HG02943 (cell line): ENCODE data around the gene LMNTD1.
"Not testable (repeated sequence)": the region's sequence is repeated elsewhere in the genome, so short reads cannot be mapped to it uniquely, and the experiment has no call there.

Source experiments
- ATAC-seq: cut with Tn5 transposase; IDR thresholded peaks from one replicate; pipeline ENCODE4 v1.9.1; 2021; ENCODE audit warnings: mild to moderate bottlenecking, low read depth, moderate library complexity; ENCODE audit not compliant: unreplicated experiment

The LMNTD1 gene

DNA sequence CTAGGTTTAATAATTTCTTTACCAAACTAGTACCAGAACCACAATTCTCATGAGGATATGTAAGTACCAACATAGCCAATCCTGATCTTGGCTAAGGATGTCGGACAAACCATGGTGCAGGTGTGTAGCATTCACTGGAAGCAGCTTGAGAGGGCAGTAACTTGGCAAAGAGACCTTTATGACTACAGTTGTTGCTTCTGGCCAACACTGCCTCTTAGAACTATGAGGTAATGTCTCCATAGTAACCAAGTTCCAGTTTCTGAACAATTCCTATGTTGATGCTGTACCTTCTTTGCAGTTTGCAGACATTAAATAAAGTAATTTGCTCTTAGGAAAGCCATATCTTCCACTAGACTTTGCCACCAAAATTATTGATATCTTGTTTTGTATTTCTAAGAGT lies at the start of gene LMNTD1:
Gene LMNTD1 (minus strand): TSS at position 186 of the 400 bp plus-strand sequence. CDS start 324 bp downstream, outside the sequence.
- no peak for ATAC-seq

GRCh38 chr12:25598956-25599355 lies 45.9 kb upstream of the LMNTD1 start:
- ATAC-seq = no peak

GRCh38 chr12:25595496-25595895 lies 42.4 kb upstream of the LMNTD1 start:
- not testable (repeated sequence) for ATAC-seq

GRCh38 chr12:25594376-25594775 lies 41.3 kb upstream of the LMNTD1 start:
- no peak for ATAC-seq

DNA sequence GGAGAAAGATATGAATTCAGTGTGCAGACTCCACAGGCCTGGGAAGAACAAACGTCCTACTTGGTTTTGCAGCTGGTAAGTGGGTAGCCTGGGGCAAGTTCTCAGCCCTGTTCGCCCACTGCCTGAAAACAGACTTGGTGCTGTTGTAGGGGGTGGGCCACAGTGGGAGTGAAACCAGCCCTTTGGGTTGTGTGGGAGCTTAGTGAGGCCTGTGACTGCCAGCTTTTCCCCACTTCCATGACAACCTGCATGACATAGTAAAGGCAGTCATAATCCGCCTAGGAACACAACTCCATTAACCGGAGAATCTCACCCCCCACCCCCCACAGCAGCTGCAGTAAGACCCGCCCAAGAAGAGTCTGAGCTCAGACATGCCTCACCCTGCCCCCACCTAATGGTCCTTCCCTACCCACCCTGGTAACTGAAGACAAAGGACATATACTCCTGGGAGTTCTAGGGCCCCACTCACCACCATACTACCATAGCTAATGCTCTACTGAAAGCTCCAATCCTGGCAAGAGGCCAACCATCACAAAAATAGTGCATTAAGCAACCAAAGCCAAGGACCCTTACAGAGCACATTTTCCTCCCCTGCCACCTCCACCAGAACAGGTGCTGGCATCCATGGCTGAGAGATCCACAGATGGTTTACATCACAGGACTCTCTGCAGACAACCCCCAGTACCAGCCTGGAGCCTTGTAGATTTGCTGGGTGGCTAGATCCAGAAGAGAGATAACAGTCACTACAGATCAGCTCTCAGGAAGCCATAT lies 39.8 kb upstream of the LMNTD1 start:
- ATAC-seq = no peak

GRCh38 chr12:25591144-25591543 lies 38.1 kb upstream of the LMNTD1 start:
- ATAC-seq = no peak

- ATAC-seq = no peak
Observed at GRCh38 chr12:25590011-25590721, 37.1 kb upstream of the LMNTD1 start.

DNA sequence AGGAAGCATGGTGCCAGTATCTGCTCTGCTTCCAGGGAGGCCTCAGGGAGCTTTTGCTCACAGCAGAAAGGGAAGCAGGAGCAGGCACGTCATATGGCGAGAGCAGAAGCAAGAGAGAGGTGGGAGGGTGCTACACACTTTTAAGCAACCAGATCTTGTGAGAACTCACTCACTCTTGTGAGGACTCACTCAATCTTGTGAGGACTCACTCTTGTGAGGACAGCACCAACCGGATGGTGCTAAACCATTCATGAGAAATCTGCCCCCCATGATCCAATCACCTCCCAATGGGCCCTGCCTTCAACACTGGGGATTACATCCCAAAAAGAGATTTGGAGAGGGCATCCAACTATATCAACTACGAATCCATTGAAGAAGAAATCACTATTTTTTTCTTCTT lies 34.3 kb upstream of the LMNTD1 start:
- no peak for ATAC-seq

DNA sequence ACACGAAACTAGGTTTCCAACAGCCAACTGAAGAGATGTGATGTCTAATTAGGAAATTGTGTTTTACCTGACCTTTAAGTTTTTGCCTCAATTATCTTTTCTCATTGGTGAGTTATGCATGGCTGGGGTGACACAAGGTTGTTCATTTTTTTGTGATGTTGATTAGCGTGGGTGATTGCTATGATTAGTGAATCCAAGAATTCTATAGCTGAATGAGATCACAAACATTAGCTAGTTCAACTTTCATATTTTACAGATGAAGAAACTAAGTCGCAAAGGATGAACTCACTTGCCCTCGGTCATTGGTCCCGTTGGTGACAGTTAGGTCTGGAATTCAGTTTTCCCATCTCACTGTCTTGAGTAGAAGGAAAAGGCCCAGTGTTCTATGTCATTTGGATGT lies 32.6 kb upstream of the LMNTD1 start:
- no peak for ATAC-seq

GRCh38 chr12:25585021-25585523 lies 32.0 kb upstream of the LMNTD1 start:
- ATAC-seq = no peak

DNA sequence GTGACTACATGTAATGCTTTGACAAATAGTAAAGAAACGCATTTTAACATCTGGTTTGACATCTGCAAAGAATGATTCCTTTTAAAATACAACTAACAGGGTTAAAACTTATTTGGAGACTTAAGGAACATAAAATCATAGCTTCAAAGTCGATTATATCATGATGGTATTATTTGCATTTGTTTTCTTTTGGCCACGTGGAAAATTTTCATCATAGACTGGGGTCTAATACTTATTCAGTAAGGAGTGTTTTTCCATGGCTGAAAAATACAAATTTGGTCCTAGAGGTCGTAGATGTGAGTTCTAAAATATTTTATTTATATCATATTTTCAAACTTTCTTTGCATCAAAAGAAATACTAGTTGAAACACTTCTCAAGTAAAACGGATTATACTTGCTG lies 31.5 kb upstream of the LMNTD1 start:
- no peak for ATAC-seq

- ATAC-seq = no peak
Observed at GRCh38 chr12:25583545-25583944, 30.5 kb upstream of the LMNTD1 start.

- no peak for ATAC-seq
Observed at GRCh38 chr12:25581067-25581466, 28.0 kb upstream of the LMNTD1 start.

GRCh38 chr12:25578411-25579143 lies 25.5 kb upstream of the LMNTD1 start:
- ATAC-seq = no peak

DNA sequence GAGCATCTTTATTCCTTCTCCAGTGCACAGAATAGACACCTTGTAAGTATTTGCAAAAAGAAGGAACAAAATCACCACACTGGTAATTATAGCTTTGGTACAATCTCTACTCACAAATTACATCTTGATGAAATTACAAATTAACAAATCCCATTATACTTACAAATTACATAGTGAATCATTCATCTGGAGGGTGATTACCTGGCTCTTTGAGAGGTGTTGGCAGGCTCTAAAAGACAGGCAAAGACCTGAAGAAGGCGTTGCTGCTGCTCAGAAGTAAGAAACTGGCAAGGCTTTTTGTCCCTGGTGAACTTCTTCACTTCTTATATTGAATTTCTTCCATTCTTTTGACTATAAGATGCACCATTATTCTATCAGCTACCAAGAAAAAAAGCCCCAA lies 21.7 kb upstream of the LMNTD1 start:
- ATAC-seq = no peak

GRCh38 chr12:25573346-25573745 lies 20.3 kb upstream of the LMNTD1 start:
- no peak for ATAC-seq

DNA sequence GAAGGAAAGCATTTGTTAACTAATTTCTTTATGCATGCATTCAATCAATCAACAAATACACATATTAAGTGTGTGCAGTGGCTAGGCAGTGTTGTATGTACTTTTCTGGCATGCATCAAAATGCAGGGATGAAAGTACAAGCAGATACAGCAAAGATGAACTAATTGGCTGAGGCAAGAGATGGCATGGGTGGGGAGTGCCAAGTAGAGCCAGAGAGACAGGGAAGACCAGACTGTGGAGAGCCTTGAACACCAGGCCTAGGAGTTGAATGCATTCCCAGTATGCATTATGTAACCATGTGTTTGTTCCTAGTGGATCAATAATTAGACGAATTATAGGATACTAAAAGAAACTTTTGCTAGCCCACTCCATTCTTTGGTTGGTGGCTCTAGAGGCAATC lies 17.3 kb upstream of the LMNTD1 start:
- no peak for ATAC-seq

DNA sequence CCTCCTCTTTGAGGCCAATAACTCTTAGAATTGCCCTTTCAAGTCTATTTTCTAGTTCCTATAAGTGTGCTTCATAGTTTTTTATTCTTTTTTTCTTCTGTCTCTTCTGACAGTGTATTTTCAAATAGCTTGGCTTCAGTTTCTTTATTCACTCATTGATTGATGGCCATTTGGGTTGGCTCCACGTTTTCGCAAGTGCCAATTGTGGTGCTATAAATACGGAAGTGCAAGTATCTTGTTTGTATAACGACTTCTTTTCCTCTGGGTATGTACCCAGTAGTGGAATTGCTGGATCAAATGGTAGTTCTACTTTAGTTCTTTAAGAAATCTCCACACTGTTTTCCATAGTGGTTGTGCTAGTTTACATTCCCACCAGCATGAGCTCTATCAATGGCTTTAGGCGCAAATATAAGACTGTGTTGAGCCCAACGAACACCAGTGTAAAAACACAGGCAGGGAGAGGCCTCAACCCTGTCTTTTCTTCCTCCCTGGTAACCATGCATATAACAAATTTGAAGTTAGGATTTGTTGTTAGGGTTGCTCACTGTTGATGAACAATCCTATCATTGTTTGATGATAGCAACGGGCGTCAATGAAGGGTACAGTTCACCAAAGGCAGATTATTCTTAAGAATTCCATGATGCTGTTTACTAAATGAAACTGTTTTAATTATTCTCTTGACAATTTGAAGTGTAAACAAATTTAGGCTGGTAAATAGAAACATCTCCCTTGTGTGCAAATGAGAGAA lies 13.3 kb upstream of the LMNTD1 start:
- ATAC-seq = no peak

DNA sequence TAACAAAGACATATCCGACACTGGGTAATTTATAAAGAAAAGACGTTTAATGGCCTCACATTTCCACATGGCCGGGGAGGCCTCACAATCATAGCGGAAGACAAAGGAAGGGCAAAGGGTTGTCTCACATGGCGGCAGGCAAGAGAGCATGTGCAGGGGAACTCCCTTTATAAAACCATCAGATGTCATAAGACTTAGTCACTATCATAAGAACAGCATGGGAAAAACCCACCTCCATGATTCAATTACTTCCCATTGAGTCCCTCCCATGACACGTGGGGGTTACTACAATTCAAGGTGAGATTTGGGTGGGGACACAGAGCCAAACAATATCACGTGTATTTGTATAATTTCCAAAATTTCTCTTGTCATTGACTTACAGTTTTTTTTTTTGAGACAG lies 5.5 kb upstream of the LMNTD1 start:
- ATAC-seq = no peak

DNA sequence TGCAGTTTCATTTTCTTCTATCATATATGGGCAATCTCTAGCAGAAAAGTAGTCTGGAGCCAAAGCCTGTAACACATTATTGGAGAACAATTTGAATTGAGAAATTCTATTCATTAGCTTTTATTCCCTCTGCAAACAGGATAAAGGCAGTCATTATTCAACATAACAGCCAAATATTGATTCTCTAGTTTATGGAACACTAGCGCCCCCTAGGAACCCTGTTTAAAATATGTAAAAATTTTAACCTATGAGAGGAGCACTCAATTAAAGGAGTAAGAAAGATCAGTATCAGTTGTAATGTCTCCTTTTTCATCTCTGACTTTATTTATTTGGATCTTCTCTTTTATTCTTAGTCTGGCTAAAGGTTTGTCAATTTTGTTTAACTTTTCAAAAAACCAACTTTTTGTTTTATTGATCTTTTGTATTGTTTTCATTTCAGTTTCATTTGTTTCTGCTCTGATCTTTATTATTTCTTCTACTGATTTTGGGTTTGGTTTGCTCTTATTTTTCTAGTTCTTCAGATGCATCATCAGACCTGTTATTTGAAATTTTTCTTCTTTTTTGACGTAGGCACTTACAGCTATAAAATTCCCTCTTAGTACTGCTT lies 4.8 kb upstream of the LMNTD1 start:
- ATAC-seq = no peak
